HG02870 (cell line): ENCODE measurements around the gene KCNQ1.

Source experiments
- ATAC-seq: cut with Tn5 transposase; IDR thresholded peaks from one replicate; pipeline ENCODE4 v1.9.1; 2021; ENCODE audit warnings: mild to moderate bottlenecking, moderate library complexity; ENCODE audit not compliant: unreplicated experiment

The KCNQ1 gene

GRCh38 chr11:2808850-2809846, 364.3 kb downstream of the KCNQ1 start:
- ATAC-seq, result no peak

GRCh38 chr11:2809854-2810253, 365.0 kb downstream of the KCNQ1 start:
- ATAC-seq, result no peak

GRCh38 chr11:2810411-2811205, 365.8 kb downstream of the KCNQ1 start:
- ATAC-seq, result no peak

- no peak for ATAC-seq
These were observed 366.6 kb downstream of the KCNQ1 start for GRCh38 chr11:2811206-2812091.

- ATAC-seq, result no peak
These were observed 367.7 kb downstream of the KCNQ1 start for GRCh38 chr11:2812371-2812991.

- ATAC-seq, result no peak
These were observed 368.5 kb downstream of the KCNQ1 start for GRCh38 chr11:2813141-2813908.

- no peak for ATAC-seq
These were observed 369.2 kb downstream of the KCNQ1 start for GRCh38 chr11:2813968-2814367.

- ATAC-seq, result no peak
These were observed 369.9 kb downstream of the KCNQ1 start for GRCh38 chr11:2814751-2815150.

- ATAC-seq, result no peak
These were observed 371.1 kb downstream of the KCNQ1 start for GRCh38 chr11:2815762-2816496.

- no peak for ATAC-seq
These were observed 371.7 kb downstream of the KCNQ1 start for GRCh38 chr11:2816523-2816922.

- no peak for ATAC-seq
These were observed 372.2 kb downstream of the KCNQ1 start for GRCh38 chr11:2816941-2817421.

GRCh38 chr11:2817431-2817830, 372.6 kb downstream of the KCNQ1 start:
- ATAC-seq, result no peak

- no peak for ATAC-seq
These were observed 373.2 kb downstream of the KCNQ1 start for GRCh38 chr11:2818021-2818420.

- no peak for ATAC-seq
These were observed 373.7 kb downstream of the KCNQ1 start for GRCh38 chr11:2818503-2818902.

GRCh38 chr11:2819316-2819715, 374.5 kb downstream of the KCNQ1 start:
- no peak for ATAC-seq

- no peak for ATAC-seq
These were observed 376.2 kb downstream of the KCNQ1 start for GRCh38 chr11:2820976-2821375.

- no peak for ATAC-seq
These were observed 377.1 kb downstream of the KCNQ1 start for GRCh38 chr11:2821891-2822290.

- ATAC-seq, result no peak
These were observed 380.0 kb downstream of the KCNQ1 start for GRCh38 chr11:2824851-2825250.
